Effector CD4-positive, alpha-beta T cell (primary cell): Measurements from ENCODE around the gene CYB561D1.
"Not testable (repeated sequence)": the region's sequence is repeated elsewhere in the genome, so short reads cannot be mapped to it uniquely, and the experiment has no call there.

Source experiments
- DNase-seq: peaks from one replicate; pipeline ENCODE4 v3.0.0-alpha.2; 2020
- total RNA-seq: gene quantifications from one replicate; lab custom pipeline; 2026; lab: John Stamatoyannopoulos, UW

CYB561D1 gene
- 43.9 reads per million, percentile 65 among the genes with 10 or more reads in this experiment for total RNA-seq

- peak; percentile 87 for DNase-seq
These were observed at the start of gene CYB561D1 for GRCh38 chr1:109493805-109494539. Gene CYB561D1 (plus strand): TSS chr1:109494094. CDS start chr1:109494140, 46 bp downstream.

DNA sequence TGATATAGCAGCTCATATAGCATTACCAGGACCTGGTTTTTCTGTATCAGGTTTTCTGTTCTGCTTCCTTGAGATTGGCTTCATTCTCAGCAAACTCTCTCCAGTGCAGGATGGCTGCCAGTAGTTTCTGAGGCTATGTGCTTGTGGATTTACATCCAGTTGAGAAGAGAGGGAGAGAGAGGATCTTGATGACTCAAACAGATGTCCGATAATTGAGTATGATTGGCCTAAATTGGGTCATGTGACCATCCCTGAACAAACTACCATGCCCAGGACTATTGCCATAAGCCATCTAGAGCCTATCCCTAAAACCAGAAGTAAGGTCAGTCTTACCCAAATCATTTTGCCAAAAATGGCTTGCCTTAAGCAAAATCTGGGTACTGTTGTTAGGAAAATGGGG, 49.5 kb upstream of the CYB561D1 start:
- DNase-seq: no peak

DNA sequence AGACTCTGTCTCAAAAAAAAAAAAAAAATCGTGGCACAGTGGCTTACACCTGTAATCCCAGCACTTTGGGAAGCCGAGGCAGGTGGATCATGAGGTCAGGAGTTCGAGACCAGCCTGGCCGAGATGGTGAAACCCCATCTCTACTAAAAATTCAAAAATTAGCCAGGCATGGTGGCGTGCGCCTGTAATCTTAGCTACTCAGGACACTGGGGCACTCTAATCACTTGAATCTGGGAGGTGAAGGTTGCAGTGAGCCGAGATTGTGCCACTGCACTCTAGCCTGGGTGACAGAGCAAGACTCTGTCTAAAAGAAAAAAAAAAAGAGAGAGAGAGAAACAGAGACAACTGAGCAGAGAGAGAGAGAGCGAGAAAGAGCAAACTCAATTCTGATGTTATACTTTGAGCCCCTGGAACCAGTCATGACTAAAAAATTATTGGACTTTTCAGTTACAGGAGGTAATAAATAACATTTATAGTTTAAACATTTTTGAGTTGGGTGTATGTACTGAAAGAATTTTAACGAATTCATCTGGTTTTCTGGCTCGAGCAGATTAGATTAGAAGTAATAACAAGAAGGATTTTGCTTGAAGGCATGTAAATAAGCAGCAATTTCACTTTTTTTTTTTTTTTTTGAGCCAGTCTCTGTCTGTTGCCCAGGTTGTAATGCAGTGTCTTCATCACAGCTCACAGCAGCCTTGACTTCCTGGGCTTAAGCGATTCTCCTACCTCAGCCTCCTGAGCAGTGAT, 47.8 kb upstream of the CYB561D1 start:
- DNase-seq: not testable (repeated sequence)

- no peak for DNase-seq
These were observed 46.4 kb upstream of the CYB561D1 start for GRCh38 chr1:109447524-109447923.

DNA sequence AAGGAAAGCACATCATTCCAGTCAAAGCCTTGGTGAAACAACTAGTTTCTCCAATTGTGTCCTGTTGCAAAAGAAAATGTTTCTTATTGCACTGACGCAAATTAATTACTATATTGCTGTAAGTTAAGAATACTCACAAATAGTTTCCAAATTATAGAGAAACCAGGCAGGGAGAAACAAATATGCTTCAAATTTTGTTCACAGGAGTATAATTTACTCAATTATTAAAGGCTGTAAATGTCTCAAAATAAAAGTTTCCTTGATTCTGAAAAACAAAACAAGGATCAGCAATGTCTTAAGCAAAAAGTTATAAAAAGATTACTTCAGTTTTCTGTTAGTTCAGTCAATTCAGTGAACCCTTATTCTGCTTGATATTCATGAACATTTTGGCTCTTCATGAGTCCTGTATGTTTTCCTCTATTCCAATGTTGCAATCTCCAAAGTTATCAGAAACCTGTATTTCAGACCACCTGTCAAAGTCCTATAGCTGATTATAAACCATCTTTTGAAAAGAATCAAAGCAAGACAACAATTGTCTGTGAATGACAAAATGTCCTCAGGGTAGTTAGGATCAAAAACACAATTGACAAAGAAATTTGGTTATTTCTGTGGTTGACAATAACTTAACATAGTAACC, 39.3 kb upstream of the CYB561D1 start:
- DNase-seq: no peak

DNA sequence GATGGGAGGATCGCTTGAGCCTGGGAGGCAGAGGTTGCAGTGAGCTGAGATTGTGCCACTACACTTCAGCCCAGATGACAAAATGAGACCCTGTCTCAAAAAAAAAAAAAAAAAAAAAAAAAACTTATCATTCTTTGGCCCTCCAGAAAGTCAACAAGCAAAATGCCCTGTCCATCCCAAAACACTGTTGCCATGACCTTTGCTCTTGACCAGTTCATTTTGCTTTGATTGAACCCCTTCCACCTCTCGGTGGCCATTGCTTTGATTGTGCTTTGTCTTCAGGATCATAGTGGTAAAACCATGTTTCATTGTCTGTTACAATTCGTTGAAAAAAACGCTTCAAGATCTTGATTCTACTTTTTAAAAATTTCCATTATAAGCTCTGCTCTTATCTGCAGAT, 36.1 kb upstream of the CYB561D1 start:
- no peak for DNase-seq

DNA sequence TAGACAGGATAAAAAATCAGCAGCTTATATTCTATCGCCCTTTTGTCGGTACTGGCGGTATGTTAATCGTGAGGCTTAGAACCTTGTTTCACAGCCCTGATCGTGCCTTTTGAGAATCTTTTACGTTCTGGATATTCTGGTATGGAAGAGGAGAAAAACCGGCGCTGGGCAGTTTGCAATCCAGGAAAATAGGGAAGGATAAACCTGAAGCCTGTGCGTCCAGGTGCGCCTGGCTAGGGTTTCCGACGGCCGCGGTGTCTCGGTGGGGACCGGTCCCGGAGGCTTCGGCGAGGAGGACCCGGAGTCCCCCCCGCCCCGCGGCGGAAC, 27.8 kb upstream of the CYB561D1 start:
- no peak for DNase-seq

GRCh38 chr1:109466452-109467300, 27.2 kb upstream of the CYB561D1 start, which contains the start of gene SYPL2:
Gene SYPL2 (plus strand): TSS chr1:109466546. CDS start chr1:109466844, 298 bp downstream.
- no peak for DNase-seq

DNA sequence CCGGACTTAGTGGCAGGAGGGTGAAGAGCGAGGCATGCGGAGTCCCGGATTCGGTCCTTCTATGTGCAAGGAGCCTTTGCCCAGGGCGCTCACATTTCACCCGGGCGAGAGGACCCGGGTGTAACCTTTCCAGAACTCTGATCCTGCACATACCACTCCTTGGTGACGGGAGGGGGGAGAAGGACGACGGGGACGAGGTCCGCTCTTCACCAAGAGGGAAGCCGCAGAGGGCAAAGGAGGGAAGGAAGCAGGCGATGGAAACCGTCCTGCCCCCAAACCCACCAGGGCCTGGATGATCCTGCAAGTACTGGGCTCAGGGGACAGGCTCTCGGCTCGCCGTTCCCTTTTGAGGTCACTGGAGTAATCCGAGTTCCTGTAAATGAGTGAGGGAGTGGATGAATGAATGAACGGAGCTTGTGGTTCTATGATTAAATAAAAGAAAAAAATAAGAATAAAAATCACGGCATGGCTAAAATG, 26.6 kb upstream of the CYB561D1 start:
- no peak for DNase-seq

DNA sequence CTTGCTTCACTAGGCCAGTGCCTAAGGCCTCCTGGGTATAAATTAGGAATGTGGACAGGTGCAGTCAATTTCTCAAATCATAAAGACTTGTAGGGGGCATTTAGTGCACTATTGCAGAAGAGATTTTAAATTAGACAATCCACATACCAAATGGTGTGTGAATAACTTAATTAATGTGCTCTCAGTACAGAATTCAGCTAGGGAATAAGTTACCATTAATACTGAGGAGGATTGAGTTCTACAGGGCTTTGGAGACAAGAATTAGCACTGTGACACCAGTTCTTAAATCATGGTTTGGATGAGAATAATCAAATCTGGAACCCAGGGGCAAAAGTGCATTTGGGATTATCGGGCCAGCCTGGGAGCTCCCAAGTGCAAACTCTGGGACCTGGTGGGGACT, 25.8 kb upstream of the CYB561D1 start:
- no peak for DNase-seq

DNA sequence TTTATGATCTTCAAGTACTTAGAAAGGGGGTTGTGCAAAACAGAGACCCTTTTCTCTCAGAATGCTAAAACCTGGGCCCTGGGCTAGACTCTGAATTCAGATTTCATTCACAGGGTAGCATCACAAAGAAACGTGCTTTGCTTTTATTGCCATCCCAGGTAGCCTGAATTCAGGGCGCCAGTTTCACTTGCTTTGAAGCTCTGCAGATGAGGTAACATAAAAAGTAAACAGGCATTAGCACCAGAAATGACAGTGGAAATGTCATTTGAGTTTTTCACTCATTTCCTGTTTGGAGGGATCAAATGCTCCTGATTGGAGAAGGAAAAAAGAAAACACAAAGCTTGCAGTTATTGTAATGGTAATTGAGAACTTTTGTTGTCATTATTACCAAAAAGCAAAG, 25.0 kb upstream of the CYB561D1 start:
- no peak for DNase-seq

DNA sequence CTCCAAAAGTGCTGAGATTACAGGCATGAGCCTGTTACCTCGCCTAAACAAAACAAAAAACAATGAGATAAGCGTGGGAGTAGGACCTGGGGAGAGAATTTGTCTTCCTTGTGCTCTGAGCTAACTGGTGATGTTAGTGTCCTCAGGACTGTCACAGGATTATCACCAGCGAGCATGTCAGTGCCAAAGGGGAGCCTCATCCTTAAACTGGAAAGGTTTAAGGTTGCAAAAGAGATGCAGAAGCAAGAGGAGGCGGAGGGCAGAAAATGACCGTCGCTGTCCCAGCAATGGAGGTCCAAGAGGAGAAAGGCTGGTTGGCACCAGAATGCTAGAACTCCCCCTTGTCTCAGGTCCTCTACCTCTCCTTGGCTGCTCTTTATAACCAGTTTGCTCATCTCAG, 23.6 kb upstream of the CYB561D1 start:
- no peak for DNase-seq

- DNase-seq: no peak
These were observed 21.1 kb upstream of the CYB561D1 start for GRCh38 chr1:109472779-109473178.

- not testable (repeated sequence) for DNase-seq
These were observed 20.4 kb upstream of the CYB561D1 start for GRCh38 chr1:109473284-109474057.

DNA sequence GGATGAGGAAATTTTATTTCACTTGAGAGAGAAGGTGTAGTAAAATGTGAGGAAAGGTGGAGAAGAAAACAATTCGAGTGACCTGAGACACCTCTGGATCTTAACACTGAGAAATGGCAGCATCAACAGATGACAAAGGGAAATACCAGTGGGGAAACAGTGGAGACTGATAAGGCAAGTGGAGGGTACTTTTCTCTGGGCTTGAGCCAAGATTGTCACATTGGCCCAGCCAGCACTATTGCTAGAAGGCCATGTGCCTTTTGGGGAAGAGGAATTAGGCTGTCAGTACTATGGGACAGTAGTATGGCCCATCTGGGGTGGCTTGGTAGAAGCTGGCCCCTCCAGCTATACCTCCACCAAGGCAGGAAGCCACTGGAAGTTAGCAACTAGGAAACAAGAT, 19.2 kb upstream of the CYB561D1 start:
- no peak for DNase-seq

DNA sequence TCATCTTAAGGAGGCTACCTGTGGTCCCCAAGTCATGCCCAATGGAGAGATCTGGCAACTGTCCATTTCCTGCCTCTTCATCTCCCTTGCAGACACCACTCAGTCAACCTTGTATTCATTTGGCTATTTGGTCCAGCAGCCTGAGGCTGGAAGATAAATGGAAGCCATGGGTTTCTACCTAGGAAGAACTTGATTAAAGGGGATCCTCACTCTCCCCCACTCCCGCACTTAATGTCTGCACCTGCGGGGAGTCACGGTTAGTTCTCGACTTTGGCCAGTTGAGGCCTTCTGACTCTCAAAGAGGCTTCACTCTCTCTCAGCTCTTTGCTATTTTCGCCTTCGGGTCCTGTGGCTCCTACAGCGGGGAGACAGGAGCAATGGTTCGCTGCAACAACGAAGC, 18.6 kb upstream of the CYB561D1 start:
- DNase-seq: no peak

GRCh38 chr1:109476825-109477224, 17.1 kb upstream of the CYB561D1 start:
- no peak for DNase-seq

GRCh38 chr1:109477821-109478220, 16.1 kb upstream of the CYB561D1 start:
- no peak for DNase-seq

DNA sequence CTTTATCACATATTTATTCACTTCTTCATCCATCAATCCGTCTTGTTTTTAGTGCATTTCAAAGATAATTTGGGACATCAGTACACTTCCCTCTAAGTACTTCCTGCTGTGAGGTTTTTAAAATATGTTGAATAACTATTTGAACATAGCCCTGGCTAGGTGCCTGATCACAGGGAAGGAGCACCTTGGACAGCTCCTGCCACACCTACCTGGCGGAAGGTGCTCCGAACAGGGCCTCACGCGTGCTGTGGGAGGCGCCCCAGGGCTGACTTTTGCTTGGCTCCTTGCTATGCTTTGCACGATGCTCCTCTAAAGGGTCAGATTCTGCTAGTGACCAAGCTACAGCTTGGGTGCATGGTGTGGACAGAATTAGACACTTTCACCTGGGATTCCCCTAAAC, 15.1 kb upstream of the CYB561D1 start:
- DNase-seq: no peak

- no peak for DNase-seq
These were observed 14.6 kb upstream of the CYB561D1 start for GRCh38 chr1:109479311-109479710.

DNA sequence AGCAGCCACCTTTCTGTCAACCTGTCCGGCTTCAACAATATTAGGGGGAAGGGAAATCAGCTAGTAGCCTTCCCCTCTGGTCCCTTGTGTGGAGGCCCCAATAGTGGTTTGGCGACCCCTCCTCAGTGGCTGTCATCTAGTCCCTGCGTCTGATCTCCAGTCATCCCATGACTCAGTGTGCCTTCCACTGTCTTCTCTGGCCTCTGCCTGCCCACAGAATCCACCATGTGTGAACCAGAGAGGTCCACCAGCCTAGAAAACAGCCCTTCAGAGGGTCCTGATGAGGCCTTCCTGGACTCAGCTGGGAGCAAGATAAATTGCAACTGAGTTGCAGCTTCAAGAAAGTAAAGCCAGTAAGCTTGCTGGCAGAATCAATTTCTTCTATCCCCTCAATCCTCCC, 14.0 kb upstream of the CYB561D1 start:
- DNase-seq: no peak

- no peak for DNase-seq
These were observed 12.2 kb upstream of the CYB561D1 start for GRCh38 chr1:109481646-109482045.
